Pons (tissue), 1 donor: ENCODE results near the gene NDUFB2.
"Not testable (repeated sequence)": the region's sequence is repeated elsewhere in the genome, so short reads cannot be mapped to it uniquely, and the experiment has no call there.

Source experiments
- DNase-seq: peaks from one replicate; pipeline ENCODE4 v3.0.0-alpha.2; 2016; ENCODE audit warnings: low spot score

The NDUFB2 gene

GRCh38 chr7:140691376-140692045, 5.0 kb upstream of the NDUFB2 start:
- no peak for DNase-seq

GRCh38 chr7:140693849-140694248, 2.7 kb upstream of the NDUFB2 start:
- not testable (repeated sequence) for DNase-seq

- no peak for DNase-seq
Observed at GRCh38 chr7:140694592-140694991, 1.9 kb upstream of the NDUFB2 start.

GRCh38 chr7:140695381-140695780, 1.1 kb upstream of the NDUFB2 start:
- DNase-seq: no peak

- peak; percentile 94 for DNase-seq
Observed at GRCh38 chr7:140696024-140696679, 356 bp upstream of the NDUFB2 start.

- DNase-seq: no peak
Observed at GRCh38 chr7:140697447-140698143, 1.1 kb downstream of the NDUFB2 start.

GRCh38 chr7:140698477-140698876, 2.0 kb downstream of the NDUFB2 start:
- no peak for DNase-seq

GRCh38 chr7:140702774-140703173, 6.3 kb downstream of the NDUFB2 start:
- DNase-seq: no peak

- DNase-seq: no peak
Observed at GRCh38 chr7:140704205-140704604, 7.7 kb downstream of the NDUFB2 start.

- no peak for DNase-seq
Observed at GRCh38 chr7:140707132-140707531, 10.6 kb downstream of the NDUFB2 start.

- DNase-seq: not testable (repeated sequence)
Observed at GRCh38 chr7:140708764-140709163, 12.3 kb downstream of the NDUFB2 start.

GRCh38 chr7:140712392-140712791, 15.9 kb downstream of the NDUFB2 start:
- DNase-seq: not testable (repeated sequence)

GRCh38 chr7:140714331-140715040, 18.0 kb downstream of the NDUFB2 start:
- no peak for DNase-seq

GRCh38 chr7:140719721-140720120, 23.2 kb downstream of the NDUFB2 start:
- peak; percentile 17 for DNase-seq

GRCh38 chr7:140722254-140722653, 25.7 kb downstream of the NDUFB2 start:
- DNase-seq: no peak

GRCh38 chr7:140723006-140723405, 26.5 kb downstream of the NDUFB2 start:
- DNase-seq: no peak

GRCh38 chr7:140723574-140723973, 27.1 kb downstream of the NDUFB2 start:
- DNase-seq: no peak

- DNase-seq: no peak
Observed at GRCh38 chr7:140724706-140725105, 28.2 kb downstream of the NDUFB2 start.

- peak; percentile 42 for DNase-seq
Observed at GRCh38 chr7:140726281-140726680, 29.8 kb downstream of the NDUFB2 start.

GRCh38 chr7:140732416-140732815, 35.9 kb downstream of the NDUFB2 start:
- DNase-seq: no peak

GRCh38 chr7:140734096-140734495, 37.6 kb downstream of the NDUFB2 start:
- no peak for DNase-seq

GRCh38 chr7:140734729-140735128, 38.2 kb downstream of the NDUFB2 start:
- DNase-seq: no peak

- no peak for DNase-seq
Observed at GRCh38 chr7:140738280-140738679, 41.8 kb downstream of the NDUFB2 start.
